Ovary (tissue), 9 donors: ENCODE data around the gene PPP2R3B. TPM values are rescaled to one million over a fixed set of nuclear protein-coding genes. Genes with fewer than 3 reads are reported as not detected.
"Not testable (repeated sequence)": the region's sequence is repeated elsewhere in the genome, so short reads cannot be mapped to it uniquely, and the experiment has no call there.

ENCODE experiments used
- DNase-seq, 5 donors: peaks; one replicate each; pipeline ENCODE4 v3.0.0-alpha.2; 2019 to 2020
- H3K27ac ChIP-seq, 2 donors: fragments of 200-600 bp; one replicate each; pipeline versions ENCODE4 v1.5.1 to v1.8.0; 2019 to 2022
- H3K27me3 ChIP-seq: fragments of 200-600 bp; one replicate; pipeline ENCODE4 v1.8.0; 2022
- H3K36me3 ChIP-seq: fragments of 200-600 bp; sonication (generic); one replicate; pipeline ENCODE4 v1.5.1; 2019
- H3K4me1 ChIP-seq: one replicate; pipeline ENCODE4 v1.8.1; 2013; ENCODE audit warnings: mild to moderate bottlenecking, moderate library complexity; ENCODE audit not compliant: insufficient read depth
- H3K4me3 ChIP-seq: fragments of 200-600 bp; sonication (generic); one replicate; pipeline ENCODE4 v1.5.1; 2017
- H3K9me3 ChIP-seq, 2 donors: fragments of 200-600 bp in 1 of 2; sonication (generic) in 1 of 2; one replicate each; pipeline versions ENCODE4 v1.5.1 to v1.8.1; 2013 to 2019; ENCODE audit warnings: mild to moderate bottlenecking in 1 of 2, moderate library complexity in 1 of 2
- CTCF ChIP-seq, 3 donors: fragments of 450-650 bp in 2 of 3; fragments of 200-600 bp in 1 of 3; IDR thresholded peaks; one replicate each; pipeline versions ENCODE4 v1.5.1 to v1.8.0; 2016 to 2022; ENCODE audit warnings: antibody characterized with exemption in 3 of 3, mild to moderate bottlenecking in 1 of 3
- EP300 ChIP-seq: sonication (generic); formaldehyde crosslinking; IDR thresholded peaks from one replicate; pipeline ENCODE4 v1.6.1; 2017; ENCODE audit warnings: antibody characterized with exemption
- POLR2A ChIP-seq: fragments of 450-650 bp; IDR thresholded peaks from one replicate; pipeline ENCODE4 v1.6.1; 2017; ENCODE audit warnings: antibody characterized with exemption, mild to moderate bottlenecking, moderate library complexity
- WGBS, 3 donors: extraction: QIAGEN DNeasy Blood & Tissue Kit in 1 of 3; methylation state at CpG; one replicate each; pipeline versions ENCODE4 v1.1.5 to v1.1.7; 2013 to 2017; 5-methylcytosine and 5-hydroxymethylcytosine counted together
- intact Hi-C, 4 donors: fragments of 100-400 bp; cut with DNase I; formaldehyde crosslinking; loops; one replicate each; pipeline versions ENCODE4 v1.11.0 to v1.15.1; 2022 to 2023
- polyA plus RNA-seq, 2 donors: library from polyadenylated mRNA; stranded (reverse); fragments of 200-250 nt in 1 of 2; fragments of 350-450 nt in 1 of 2; fragmentation: Illumina TruSeq in 1 of 2; extraction: RNeasy Lipid Tissue Mini Kit (QIAGEN cat#74804) in 1 of 2; gene quantifications; one replicate each; pipeline ENCODE4 v1.2.3, GENCODE V29; 2013 to 2014
- total RNA-seq, 7 donors: library from RNA; depleted of rRNA in 2 of 7; stranded (reverse); fragments of >200 nt in 2 of 7; fragmentation: NEBNext Ultra II Directional in 3 of 7; extraction: Animal tissue kit (Norgen Biotek cat#: 25700) in 3 of 7; gene quantifications; one replicate each; pipeline versions ENCODE4 v1.1.0 to v1.2.4, GENCODE V29; 2016 to 2023
- donor health status: DM: no; HTN: no; CAD: no; lungs with moderate emphysema.
- donor health status: DM: no; HTN: no; CAD: no.
- donor health status: Bipolar disorder and iron deficiency.
- donor health status: DM: yes; HTN: yes; CAD: no.
- donor health status: DM: no; HTN: no; CAD: no.
- donor health status: DM: yes; HTN: yes; CAD: no.

PPP2R3B gene
- total and polyA plus RNA-seq, 9 donors = 2.3 to 25.0 (median 18.4) TPM

DNA sequence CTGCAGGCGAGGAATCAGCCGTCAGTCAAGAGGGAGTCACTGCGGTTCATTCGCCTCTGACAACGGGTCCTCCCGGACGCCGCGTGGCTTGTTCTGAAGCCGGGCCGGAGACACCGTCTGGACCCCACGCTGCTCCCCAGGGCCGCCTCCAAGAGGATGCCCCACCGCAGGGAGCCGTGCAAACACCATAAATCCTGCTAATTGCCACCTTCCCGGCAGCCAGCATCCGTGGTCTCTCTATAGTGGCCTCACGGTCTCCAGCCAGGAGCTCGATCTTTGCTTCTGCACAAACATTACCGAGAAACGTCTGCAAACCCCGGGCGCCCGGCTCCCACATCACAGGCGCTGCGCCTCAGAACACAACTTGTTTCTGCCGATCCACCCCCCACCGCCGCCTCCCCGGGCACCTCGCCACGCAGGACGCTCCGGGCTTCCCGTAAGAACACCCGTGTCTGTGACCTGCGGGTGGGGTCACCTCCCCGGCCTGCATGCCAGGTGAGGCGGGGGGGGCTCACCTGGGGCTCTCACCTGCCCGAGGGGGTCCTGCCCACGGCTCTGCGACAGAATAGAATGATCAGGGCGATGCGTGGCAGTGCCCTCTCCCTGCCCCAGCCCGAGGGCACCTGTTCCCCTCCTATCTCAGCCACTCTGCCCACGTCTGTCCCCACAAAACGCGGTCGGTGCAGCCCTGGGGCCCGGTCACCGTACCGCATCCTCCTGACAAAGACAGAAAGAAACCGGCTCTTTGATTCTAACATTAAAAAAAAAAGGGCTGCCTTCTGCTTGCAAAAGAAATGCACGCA lies 32.4 kb upstream of the PPP2R3B start:
- Histone ChIP-seq H3K4me3 (no peak overlapping the region), H3K36me3 (no peaks in the 10 kb centered on the region), H3K27ac (no peak overlapping the region), H3K4me1 (no peaks in the 10 kb centered on the region), H3K9me3 (no peaks in the 10 kb centered on the region), H3K27me3 (no peaks in the 10 kb centered on the region)
- DNase-seq = no peak
- TF ChIP-seq POLR2A (no peak), CTCF (IDR thresholded peaks at IDR 0.05) (no peak), EP300 (no peak)
- intact Hi-C loops = no loop called here
- WGBS, 3 donors = 63 to 73% (median 71%) methylated on average over 55 of the region's 55 CpGs

- H3K27me3 ChIP-seq, intact Hi-C loops, H3K36me3 ChIP-seq, H3K4me3 ChIP-seq, H3K27ac ChIP-seq, DNase-seq, H3K9me3 ChIP-seq, H3K4me1 ChIP-seq: not testable (repeated sequence)
- WGBS, 3 donors = 87 to 96% (median 89%) methylated on average over 5 of the region's 5 CpGs
These were observed 28.8 kb upstream of the PPP2R3B start for GRCh38 chrX:415498-415897.

GRCh38 chrX:413322-414201 lies 26.9 kb upstream of the PPP2R3B start:
- Histone ChIP-seq H3K27me3 (no peaks in the 10 kb centered on the region), H3K4me1 (no peaks in the 10 kb centered on the region), H3K9me3 (no peaks in the 10 kb centered on the region), H3K36me3 (no peaks in the 10 kb centered on the region), H3K27ac (no peak overlapping the region), H3K4me3 (no peak overlapping the region)
- no peak for TF ChIP-seq CTCF (IDR thresholded peaks at IDR 0.05)
- no peak for TF ChIP-seq POLR2A
- TF ChIP-seq EP300 = no peak
- intact Hi-C loops = no loop called here
- 14 to 17% (median 16%) methylated on average over 37 to 47 of the region's 47 CpGs for WGBS, 3 donors
- no peak for DNase-seq

- no peaks in the 10 kb centered on the region for H3K4me1 ChIP-seq
- no peak for TF ChIP-seq CTCF (IDR thresholded peaks at IDR 0.05)
- no peak for TF ChIP-seq POLR2A
- TF ChIP-seq EP300 = no peak
- intact Hi-C loops = no loop called here
- no peak overlapping the region for H3K4me3 ChIP-seq
- WGBS, 3 donors = 89 to 95% (median 94%) methylated on average over 17 of the region's 17 CpGs
- no peaks in the 10 kb centered on the region for H3K27me3 ChIP-seq
- DNase-seq = no peak
- H3K36me3 ChIP-seq = no peaks in the 10 kb centered on the region
- H3K9me3 ChIP-seq = no peaks in the 10 kb centered on the region
- no peak overlapping the region for H3K27ac ChIP-seq
These were observed 23.6 kb upstream of the PPP2R3B start for GRCh38 chrX:410296-410695.
